GM06990 (cell line): Measurements from ENCODE around the gene C19orf25.

Experiments
- DNase-seq: peaks from one replicate; pipeline ENCODE4 v3.0.0-alpha.2; 2011; ENCODE audit not compliant: insufficient read length; ENCODE audit errors: extremely low read depth
- H3K27me3 ChIP-seq: replicated peaks from 2 replicates; pipeline ENCODE4 v1.6.0; 2011; ENCODE audit warnings: low read length; ENCODE audit not compliant: control insufficient read depth, insufficient read depth
- H3K36me3 ChIP-seq: 2 replicates; pipeline ENCODE4 v1.5.1; 2011; ENCODE audit warnings: low read length; ENCODE audit not compliant: control insufficient read depth, insufficient read depth
- H3K4me3 ChIP-seq: replicated peaks from 2 replicates; pipeline ENCODE4 v1.5.1; 2011; ENCODE audit warnings: low read depth, mild to moderate bottlenecking, control low read depth, low read length
- CTCF ChIP-seq: IDR thresholded peaks from 2 replicates; pipeline ENCODE4 v1.5.1; 2011; ENCODE audit warnings: low read length, control low read depth, mild to moderate bottlenecking, inconsistent platforms; ENCODE audit not compliant: insufficient read depth, poor library complexity, severe bottlenecking

The C19orf25 gene

GRCh38 chr19:1514295-1514661 lies 35.3 kb upstream of the C19orf25 start:
- Histone ChIP-seq H3K4me3 (no peak overlapping the region), H3K36me3 (no peaks in the 10 kb centered on the region), H3K27me3 (no peaks in the 10 kb centered on the region; the same call in 1 of the 2 replicates)
- TF ChIP-seq CTCF, result no peak
- DNase-seq, result no peak

GRCh38 chr19:1513499-1514294 lies 34.7 kb upstream of the C19orf25 start:
- TF ChIP-seq CTCF, result peak; percentile 92

GRCh38 chr19:1512671-1513498 lies 33.9 kb upstream of the C19orf25 start, which contains the start of gene ADAMTSL5:
Gene ADAMTSL5 (minus strand): TSS chr19:1513019. CDS start chr19:1510943, 2,076 bp downstream.
- Histone ChIP-seq H3K27me3 (no peaks in the 10 kb centered on the region; the same call in 1 of the 2 replicates), H3K36me3 (no peaks in the 10 kb centered on the region), H3K4me3 (peak within 1 kb of the TSS; percentile 59)
- peak; percentile 73 for DNase-seq
- no peak for TF ChIP-seq CTCF

More at GRCh38 chr19:1513499-1514294, 34.7 kb upstream of the C19orf25 start:
- Histone ChIP-seq H3K4me3 (peak overlapping the region; percentile 50), H3K36me3 (no peaks in the 10 kb centered on the region), H3K27me3 (no peaks in the 10 kb centered on the region; the same call in 1 of the 2 replicates)
- peak; percentile 62 for DNase-seq

- no peak for DNase-seq
- TF ChIP-seq CTCF, result no peak
- Histone ChIP-seq H3K4me3 (no peak overlapping the region), H3K27me3 (no peaks in the 10 kb centered on the region; the same call in 1 of the 2 replicates), H3K36me3 (no peaks in the 10 kb centered on the region)
Observed at GRCh38 chr19:1511318-1512317, 32.6 kb upstream of the C19orf25 start.

- TF ChIP-seq CTCF, result no peak
Observed at GRCh38 chr19:1510807-1511206, 31.8 kb upstream of the C19orf25 start.

More at GRCh38 chr19:1510807-1511206, 31.8 kb upstream of the C19orf25 start:
- Histone ChIP-seq H3K27me3 (no peaks in the 10 kb centered on the region; the same call in 1 of the 2 replicates), H3K4me3 (no peak overlapping the region), H3K36me3 (no peaks in the 10 kb centered on the region)
- DNase-seq, result no peak
